ENCODE data around the gene DCAF5.

DNA sequence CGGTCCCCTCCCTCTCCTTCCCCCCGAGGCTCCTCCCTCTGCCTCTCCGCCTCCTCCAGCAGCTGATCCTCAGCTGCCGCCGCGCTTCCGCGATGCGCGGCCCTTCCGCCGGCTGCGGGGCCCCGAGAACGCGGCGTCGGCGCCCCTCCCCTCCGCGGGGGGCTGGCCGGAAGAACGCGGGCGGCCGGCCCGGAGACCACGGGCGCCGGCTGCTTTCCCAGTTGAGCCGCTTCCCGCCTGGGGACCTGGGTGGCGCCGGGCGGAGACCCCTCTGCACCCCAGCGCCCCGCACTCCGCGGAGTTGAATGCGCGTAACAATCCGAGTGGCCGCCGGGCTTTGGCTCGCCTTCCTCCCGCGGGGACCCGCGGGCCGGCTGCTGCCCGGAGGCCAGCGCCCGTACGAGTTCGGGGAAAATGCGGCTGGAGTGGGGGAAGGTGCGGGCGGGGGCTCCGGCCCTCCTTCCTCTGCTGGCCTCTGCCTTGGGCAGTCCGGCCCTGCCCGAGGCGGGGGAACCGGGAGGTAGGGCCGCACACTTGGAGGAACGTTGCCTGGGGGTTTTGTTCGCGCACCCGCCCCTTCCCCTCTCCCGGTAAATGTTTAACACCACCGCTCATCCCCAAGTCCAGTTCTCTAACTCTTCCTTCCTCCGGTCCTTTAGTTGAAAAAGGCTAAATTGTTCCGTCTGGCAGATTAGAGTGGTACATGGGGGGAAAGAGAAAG, 393 bp upstream of the DCAF5 start:
- TF ChIP-seq, protein P1, sequence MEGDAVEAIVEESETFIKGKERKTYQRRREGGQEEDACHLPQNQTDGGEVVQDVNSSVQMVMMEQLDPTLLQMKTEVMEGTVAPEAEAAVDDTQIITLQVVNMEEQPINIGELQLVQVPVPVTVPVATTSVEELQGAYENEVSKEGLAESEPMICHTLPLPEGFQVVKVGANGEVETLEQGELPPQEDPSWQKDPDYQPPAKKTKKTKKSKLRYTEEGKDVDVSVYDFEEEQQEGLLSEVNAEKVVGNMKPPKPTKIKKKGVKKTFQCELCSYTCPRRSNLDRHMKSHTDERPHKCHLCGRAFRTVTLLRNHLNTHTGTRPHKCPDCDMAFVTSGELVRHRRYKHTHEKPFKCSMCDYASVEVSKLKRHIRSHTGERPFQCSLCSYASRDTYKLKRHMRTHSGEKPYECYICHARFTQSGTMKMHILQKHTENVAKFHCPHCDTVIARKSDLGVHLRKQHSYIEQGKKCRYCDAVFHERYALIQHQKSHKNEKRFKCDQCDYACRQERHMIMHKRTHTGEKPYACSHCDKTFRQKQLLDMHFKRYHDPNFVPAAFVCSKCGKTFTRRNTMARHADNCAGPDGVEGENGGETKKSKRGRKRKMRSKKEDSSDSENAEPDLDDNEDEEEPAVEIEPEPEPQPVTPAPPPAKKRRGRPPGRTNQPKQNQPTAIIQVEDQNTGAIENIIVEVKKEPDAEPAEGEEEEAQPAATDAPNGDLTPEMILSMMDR (IDR thresholded peaks at IDR 0.05): peak in 2 of 6 experiments; percentile 26 to 31
- TF ChIP-seq POLR2AphosphoS5 (IDR thresholded peaks at IDR 0.05) (peak; percentile 80 to 89), POLR2A (IDR thresholded peaks at IDR 0.05) (peak in 3 of 4 donors; percentile 66 to 93 (median 73))
